HepG2 (cell line): Measurements from ENCODE around the gene GNAZ.

ENCODE experiments used
- CBX1 ChIP-seq: IDR thresholded peaks from one replicate; pipeline ENCODE4 v1.6.1; 2016; ENCODE audit warnings: antibody characterized with exemption, low read depth
- CTCF ChIP-seq: sonication (generic); formaldehyde crosslinking; IDR thresholded peaks from 2 replicates; pipeline ENCODE4 v1.5.0; 2020; ENCODE audit warnings: mild to moderate bottlenecking, missing genetic modification reagents, moderate library complexity
- ERF ChIP-seq: IDR thresholded peaks from 2 replicates; pipeline ENCODE4 v1.6.1; 2018; ENCODE audit warnings: missing biosample characterization, missing genetic modification reagents
- KDM1A ChIP-seq: IDR thresholded peaks from 2 replicates; pipeline ENCODE4 v1.6.1; 2016; ENCODE audit warnings: missing compliant biosample characterization
- MAFG ChIP-seq: sonication (generic); formaldehyde crosslinking; IDR thresholded peaks from 2 replicates; pipeline ENCODE4 v1.5.1; 2020; ENCODE audit warnings: mild to moderate bottlenecking, missing genetic modification reagents
- NCOA2 ChIP-seq: sonication (generic); formaldehyde crosslinking; IDR thresholded peaks from 2 replicates; pipeline ENCODE4 v1.8.0; 2022; ENCODE audit warnings: inconsistent platforms
- POLR2AphosphoS5 ChIP-seq: IDR thresholded peaks from 2 replicates; pipeline ENCODE4 v1.6.1; 2012; ENCODE audit warnings: low read depth, low read length
- RERE ChIP-seq: IDR thresholded peaks from 2 replicates; pipeline ENCODE4 v1.6.1; 2016; ENCODE audit warnings: low read depth, missing genetic modification reagents, missing compliant biosample characterization
- ZBTB44 ChIP-seq: sonication (generic); formaldehyde crosslinking; IDR thresholded peaks from 2 replicates; pipeline ENCODE4 v1.4.0; 2020; ENCODE audit warnings: missing genetic modification reagents
- ZNF263 ChIP-seq: sonication (generic); formaldehyde crosslinking; IDR thresholded peaks from 2 replicates; pipeline ENCODE4 v1.4.0; 2020; ENCODE audit warnings: missing genetic modification reagents
- ZNF614 ChIP-seq: IDR thresholded peaks from 2 replicates; pipeline ENCODE4 v1.6.1; 2018; ENCODE audit warnings: missing biosample characterization, missing genetic modification reagents, inconsistent platforms, borderline replicate concordance

GRCh38 chr22:23038334-23038642 lies 32.0 kb upstream of the GNAZ start:
- no peak for TF ChIP-seq CBX1
- no peak for TF ChIP-seq NCOA2 (CRISPR knock-in tag)
- no peak for TF ChIP-seq KDM1A (CRISPR knock-in tag)
- TF ChIP-seq ZNF614 = no peak
- no peak for TF ChIP-seq CTCF (CRISPR knock-in tag)
- TF ChIP-seq ZBTB44 (CRISPR knock-in tag) = no peak
- TF ChIP-seq MAFG (CRISPR knock-in tag) = no peak
- no peak for TF ChIP-seq ERF
- no peak for TF ChIP-seq ZNF263 (CRISPR knock-in tag)
- no peak for TF ChIP-seq POLR2AphosphoS5
- no peak for TF ChIP-seq RERE
